GM18867 (cell line): ENCODE data around the gene MDM2.
"Not testable (repeated sequence)": the region's sequence is repeated elsewhere in the genome, so short reads cannot be mapped to it uniquely, and the experiment has no call there.

ENCODE experiments used
- ATAC-seq: cut with Tn5 transposase; IDR thresholded peaks from one replicate; pipeline ENCODE4 v1.9.1; 2021; ENCODE audit warnings: mild to moderate bottlenecking, moderate library complexity; ENCODE audit not compliant: unreplicated experiment

The MDM2 gene

DNA sequence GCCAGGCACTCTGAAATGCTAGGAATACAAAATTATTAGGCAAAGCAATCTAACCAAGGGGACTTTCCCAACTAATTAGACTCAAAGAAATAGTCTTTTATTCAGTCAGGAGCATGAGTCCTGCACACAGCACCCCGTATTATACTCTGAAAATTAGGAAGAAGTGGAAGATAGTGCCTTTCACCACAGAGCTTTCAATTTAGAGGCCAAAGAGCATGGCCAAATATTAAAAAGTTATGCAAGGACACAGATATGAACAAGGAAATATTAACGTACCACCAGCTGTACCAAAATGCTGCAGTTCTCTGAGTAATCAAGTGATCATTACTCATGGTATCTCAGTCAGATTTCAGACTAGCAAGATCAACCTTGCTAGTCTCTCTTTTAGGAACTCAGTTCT, 22.6 kb upstream of the MDM2 start:
- no peak for ATAC-seq

DNA sequence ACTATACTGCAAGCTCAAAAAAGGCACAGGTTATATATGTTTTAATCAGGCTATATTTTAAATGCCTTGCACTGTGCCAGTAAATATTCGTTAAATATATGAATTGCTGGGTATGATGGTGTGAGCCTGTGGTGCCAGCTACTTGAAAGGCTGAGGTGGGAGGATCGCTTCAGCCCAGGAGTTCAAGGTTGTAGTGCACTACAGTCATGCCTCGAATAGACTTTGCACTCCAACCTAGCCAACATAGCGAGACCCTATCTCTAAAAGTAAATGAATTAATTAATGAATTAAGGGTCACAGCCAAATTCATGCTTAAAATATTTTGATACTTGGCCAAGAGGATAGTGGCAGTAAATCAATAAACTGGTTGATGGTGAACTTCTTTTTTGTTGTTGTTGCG, 22.2 kb upstream of the MDM2 start:
- no peak for ATAC-seq

DNA sequence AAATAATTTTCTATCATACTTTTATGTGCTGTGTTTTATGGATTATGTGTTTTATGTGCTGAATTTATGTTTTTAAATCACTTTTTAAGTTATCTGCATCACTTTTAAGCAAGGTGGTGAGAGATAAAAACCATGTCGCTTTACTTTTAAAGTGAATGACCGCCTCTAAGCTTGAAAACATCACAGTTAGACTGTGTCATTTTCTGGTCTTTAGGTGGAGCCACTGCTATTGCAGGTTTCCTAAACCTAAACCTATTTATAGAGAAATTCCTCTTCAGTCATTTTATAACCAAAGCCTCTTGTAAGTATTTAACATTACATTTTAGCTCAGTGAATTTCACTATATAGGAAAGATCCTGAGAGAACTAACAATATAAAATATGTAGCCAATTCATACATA, 21.0 kb upstream of the MDM2 start:
- ATAC-seq: no peak

DNA sequence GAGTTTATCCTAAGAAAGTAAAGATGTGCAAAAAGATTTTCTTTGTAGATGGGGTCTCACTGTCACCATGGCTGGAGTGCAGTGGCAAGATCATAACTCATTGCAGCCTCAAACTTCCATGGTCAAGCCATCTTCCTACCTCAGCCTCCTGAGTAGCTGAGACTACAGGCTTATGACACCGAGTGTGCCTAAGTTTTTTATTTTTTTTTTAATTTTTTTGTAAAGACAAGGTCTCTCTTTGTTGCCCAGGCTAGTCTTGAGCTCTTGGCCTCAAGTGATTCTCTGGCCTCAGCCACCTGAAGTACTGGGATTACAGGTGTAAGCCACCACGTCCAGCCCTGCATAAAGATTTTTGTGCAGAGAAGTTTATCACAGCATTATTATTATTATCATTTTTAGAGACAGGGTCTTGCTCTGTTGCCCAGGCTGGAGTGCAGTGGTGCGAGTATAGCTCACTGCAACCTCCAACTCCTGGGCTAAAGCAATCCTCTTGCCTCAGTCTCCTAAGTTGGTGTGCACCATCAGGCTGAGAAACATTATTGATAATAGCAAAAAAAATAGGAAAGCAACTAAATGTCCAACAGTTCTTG, 19.3 kb upstream of the MDM2 start:
- no peak for ATAC-seq

DNA sequence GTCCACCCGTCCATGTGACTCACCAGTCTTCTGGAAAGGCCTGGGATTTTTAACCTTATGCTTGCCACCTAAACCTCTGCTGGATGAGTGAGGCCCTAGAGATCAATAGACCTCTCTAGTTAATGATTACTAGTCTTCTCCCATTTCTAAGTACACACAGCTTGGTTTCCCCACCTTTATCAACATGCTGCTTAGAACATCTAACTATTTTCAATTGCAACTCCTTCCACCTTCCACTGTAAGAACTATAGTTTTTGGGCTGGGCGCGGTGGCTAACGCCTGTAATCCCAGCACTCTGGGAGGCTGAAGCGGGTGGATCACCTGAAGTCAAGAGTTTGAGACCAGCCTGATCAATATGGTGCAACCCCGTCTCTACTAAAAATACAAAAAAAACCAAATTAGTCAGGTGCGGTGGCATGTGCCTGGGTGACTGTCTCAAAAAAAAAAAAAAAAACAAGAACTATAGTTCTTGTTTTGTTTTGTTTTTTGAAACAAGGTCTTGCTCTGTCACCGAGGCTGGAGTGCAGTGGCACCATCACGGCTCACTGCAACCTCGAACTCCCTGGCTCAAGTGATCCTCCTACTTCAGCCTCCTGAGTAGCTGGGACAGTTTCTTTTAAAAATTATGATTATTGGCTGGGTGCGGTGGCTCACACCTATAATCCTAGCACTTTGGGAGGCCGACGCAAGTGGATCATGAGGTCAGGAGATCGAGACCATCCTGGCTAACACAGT, 18.7 kb upstream of the MDM2 start:
- no peak for ATAC-seq

DNA sequence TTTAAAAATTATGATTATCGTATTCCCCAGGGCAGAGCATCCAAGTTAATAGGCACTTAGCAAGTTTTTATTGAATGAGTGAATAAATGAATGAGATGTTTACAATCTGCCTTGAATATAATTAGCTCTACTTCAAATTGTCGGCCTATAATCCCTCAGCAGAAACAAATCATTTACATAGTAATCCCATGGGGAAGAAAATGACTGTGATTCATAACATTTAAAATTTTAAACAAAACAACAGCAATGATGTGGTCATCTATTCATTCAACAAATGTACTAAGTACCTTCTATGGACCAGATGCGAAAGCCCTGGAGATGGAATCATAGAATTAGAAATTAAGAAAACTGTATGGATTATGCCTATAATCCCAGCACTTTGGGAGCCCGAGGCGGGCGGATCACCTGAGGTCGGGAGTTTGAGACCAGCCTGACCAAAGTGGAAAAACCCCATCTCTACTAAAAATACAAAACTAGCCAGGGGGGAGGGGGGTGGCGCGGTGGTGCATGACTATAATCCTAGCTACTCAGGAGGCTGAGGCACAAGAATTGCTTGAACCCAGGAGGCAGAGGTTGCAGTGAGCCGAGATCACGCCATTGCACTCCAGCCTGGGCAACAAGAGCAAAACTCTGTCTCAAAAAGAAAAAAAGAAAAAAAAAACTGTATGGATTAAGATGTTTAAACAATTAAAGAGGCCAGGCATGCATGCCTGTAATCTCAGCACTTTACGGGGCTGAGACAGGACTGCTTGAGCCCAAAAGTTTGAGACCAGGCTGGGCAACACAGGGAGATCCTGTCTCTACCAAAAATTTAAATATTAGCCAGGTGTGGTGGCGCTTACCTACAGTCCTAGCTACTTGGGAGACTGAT, 17.7 kb upstream of the MDM2 start:
- ATAC-seq: no peak

DNA sequence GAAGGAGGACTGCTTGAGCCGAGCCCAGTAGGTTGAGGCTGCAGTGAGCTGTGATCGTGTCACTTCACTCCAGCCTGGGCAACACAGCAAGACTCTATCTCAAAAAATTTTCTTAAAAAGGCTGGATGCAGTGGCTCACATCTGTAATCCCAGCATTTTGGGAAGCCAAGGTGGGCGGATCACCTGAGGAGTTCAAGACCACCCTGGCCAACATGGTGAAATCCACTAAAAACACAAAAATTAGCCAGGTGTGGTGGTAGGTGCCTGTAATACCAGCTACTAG, 17.1 kb upstream of the MDM2 start:
- ATAC-seq: no peak

DNA sequence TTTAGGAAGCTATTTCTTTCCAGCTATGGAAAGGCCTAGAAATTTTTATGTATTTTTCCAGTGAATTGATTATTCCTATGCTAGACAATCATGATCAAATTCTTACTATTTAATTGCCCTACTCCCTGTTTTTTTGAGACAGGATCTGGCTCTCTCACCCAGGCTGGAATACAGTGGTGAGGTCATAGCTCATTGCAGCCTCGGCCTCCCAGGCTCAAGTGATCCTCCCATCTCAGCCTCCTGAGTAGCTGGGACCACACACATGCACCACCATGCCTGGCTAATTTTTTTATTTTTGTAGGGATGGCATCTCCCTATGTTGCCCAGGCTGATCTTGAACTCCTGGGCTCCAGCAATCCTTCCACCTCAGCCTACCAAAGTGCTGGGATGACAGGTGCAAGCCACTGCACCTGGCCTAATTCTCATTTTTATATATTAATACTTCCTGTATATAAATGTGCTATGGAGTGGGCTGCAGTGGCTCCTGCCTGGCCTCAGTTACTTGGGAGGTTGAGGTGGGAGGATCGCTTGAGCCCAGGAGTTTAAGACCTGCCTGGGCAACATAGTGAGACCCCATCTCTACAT, 16.0 kb upstream of the MDM2 start:
- no peak for ATAC-seq

DNA sequence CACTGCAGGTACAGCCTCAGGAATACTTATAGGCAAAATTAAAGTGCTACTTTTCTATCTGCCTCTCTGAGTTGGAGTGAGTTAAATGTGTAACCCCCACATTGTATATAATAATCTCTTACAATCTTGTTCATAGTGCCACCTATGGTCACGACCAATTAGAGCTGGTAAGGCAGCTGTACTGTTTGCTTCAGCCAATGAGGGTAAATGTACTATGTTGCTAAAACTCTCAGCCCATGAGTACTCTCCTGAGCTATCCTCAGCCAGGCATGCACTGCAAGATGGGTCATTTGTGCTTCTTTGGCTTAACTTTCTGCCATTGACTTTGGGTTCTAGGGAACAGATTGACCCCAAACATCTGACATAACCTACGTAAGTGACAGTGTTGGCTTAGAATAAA, 15.0 kb upstream of the MDM2 start:
- peak; percentile 97 for ATAC-seq

DNA sequence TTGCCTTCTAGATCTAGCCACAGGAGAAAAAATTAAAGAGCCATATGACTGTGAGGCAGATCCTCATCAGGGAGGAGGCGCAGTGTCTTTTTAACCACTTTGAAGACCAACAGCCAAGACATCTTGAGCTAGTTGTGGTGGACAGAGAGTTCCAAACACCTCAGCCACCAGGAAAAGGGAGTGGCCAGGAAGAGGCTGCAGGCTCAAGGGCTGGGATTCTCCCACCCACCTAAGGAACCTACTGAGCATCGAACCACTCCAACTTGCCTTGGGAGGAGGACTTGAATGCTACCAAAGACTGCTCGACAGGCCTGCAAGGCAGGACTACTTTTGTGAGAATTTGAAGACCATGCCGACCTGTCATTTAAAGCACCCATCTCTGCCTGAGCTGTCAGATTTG, 14.5 kb upstream of the MDM2 start:
- no peak for ATAC-seq

DNA sequence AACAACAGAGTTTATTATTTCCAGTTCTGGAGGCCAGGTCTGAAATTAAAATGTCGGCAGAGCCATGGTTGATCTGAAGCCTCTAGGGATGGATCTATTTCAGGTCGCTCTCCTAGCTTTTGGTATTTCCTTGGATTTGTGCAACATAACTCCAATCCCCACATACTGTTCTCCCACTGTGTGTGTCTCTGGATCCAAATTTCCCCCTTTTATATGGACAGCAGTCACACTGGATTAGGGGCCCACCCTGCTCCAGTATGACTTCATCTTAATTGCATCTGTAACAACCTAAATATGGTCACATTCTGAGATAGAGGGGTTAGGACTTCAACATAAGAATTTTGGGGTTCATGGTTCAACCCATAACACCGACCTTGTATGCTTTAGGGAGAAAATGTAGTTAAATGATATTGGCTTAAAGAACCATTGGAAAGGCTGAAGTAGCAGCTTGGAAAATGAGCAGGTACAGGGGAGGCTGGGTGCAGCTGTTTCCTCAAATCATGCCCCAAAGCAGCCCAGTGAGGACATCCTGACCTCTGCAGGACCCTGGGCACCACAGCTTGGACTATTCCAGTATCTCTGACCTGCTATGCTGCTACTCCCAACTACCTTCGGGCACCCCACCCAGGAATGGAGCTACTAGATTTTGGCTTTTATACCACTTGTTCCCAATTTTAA, 13.9 kb upstream of the MDM2 start:
- ATAC-seq: no peak

DNA sequence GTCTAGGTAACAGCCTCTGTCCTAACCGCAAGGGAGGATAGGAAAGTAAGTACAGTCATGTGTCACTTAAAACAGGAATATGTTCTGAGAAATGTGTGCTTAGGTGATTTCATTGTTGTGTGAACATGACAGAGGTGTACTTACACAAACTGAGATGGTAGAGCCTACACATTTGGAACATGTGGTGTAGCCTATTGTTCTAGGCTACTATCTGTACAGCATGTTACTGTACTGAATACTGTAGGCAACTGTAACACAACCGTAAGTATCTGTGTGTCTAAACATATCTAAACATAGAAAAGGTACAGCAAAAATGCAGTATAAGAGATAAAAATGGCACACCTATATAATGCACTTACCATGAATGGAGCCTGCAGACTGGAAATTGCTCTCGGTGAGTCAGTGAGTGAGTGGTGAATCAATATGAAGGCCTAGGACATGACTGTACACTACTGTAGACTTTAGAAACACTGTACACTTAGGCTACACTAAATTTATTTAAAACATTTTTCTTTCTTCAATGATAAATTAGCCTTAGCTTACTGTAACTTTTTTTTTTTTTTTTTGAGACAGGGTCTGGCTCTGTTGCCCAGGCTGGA, 13.2 kb upstream of the MDM2 start:
- ATAC-seq: no peak

DNA sequence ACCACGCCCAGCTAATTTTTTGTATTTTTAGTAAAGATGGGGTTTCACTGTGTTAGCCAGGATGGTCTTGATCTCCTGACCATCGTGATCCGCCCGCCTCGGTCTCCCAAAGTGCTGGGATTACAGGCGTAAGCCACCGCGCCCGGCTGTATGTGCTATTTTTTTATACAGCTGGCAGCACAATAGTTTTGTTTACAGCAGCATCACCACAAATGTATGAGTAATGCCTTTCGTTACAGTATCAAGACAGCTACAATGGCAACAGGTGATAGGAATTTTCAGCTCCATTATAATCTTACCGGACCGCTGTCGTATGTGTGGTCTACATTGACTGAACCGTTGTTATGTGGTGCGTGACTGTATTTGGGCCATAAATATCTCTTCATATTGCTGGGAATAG, 11.6 kb upstream of the MDM2 start:
- no peak for ATAC-seq

DNA sequence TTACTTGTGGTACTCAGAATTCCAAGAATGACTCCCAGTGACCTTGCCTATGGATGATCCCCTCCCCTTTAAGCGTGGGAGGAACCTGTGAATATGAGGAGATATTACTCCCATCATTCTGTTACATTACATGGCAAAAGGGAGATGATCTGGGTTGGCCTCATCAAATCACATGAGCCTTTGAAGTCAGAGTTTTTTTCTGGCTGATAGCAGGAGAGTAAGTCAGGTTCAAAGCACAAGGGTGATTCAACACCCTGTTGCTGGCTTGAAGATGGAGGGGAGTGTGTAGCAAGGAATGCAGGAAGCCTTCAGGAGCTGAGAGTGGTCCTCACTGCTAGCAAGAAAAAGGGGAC, 9.1 kb upstream of the MDM2 start:
- ATAC-seq: no peak

DNA sequence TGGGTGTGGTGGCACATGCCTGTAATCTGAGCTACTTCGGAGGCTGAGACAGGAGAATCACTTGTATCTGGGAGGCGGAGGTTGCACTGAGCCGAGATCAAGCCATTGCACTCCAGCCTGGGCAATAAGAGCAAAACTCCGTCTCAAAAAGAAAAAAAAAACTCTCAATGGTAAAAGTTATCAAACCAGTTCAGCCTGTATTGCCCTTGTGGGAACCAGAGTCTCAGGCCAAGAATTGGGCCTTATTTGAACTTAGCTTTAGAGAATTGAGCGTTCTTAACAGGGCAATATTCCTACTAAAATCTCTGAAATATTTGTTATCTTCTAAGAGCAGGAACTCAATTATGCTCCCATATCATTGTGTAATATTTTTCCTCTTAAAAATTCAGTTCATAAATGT, 7.7 kb upstream of the MDM2 start:
- no peak for ATAC-seq

DNA sequence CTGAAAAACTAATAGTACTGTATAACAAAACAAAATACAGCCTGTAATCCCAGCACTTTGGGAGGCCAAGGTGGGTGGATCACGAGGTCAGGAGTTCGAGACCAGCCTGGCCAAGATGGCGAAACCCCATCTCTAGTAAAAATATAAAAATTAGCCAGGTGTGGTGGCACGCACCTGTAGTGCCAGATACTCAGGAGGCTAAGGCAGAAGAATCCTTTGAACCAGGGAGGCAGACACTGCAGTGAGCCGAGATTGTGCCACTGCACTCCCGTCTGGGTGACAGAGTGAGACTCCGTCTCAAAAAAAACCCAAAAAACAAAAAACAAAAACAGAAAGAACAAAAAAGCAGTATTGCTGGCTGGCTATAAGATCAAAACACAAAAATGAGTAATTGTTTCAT, 6.9 kb upstream of the MDM2 start:
- not testable (repeated sequence) for ATAC-seq

DNA sequence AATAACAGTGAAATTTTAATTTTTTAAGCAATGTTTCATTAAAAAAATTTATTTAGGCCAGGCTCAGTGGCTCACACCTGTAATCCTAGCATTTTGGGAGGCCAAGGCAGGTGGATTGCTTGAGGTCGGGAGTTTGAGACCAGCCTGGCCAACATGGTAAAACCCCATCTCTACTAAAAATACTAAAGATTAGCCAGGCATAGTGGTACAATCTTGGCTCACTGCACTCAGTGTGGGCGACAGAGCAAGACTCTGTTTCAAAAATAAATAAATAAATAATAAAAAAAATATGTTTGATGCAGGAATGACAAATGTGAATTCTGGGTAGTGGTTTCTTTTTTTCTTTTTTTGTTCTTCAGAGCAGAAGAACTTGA, 5.6 kb upstream of the MDM2 start:
- ATAC-seq: not testable (repeated sequence)

DNA sequence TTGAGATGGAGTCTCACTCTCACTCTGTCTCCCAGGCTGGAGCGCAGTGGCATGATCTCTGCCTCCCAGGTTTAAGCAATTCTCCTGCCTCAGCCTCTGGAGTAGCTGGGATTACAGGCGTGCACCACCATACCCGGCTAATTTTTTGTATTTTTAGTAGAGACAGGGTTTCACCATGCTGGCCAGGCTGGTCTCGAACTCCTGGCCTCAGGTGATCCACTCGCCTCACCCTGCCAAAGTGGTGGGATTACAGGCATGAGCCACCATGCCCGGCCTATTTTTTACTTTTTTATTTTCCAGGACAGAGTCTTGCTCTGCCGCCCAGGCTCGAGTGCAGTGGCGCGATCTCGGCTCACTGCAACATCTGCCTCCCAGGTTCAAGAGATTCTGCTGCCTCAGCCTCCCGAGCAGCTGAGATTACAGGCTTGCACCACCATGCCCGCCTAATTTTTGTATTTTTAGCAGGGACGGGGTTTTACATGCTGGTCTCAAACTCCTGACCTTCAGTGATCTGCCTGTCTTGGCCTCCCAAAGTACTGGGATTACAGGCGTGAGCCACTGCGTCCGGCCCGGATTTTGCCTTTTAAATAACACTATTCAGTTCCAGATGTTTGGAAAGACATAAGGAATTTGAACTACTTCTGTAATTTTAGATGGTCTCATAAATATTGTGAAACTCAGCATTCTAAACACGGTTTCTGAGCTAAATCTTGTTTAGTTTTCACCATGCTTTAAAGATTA, 4.9 kb upstream of the MDM2 start:
- ATAC-seq: not testable (repeated sequence)

DNA sequence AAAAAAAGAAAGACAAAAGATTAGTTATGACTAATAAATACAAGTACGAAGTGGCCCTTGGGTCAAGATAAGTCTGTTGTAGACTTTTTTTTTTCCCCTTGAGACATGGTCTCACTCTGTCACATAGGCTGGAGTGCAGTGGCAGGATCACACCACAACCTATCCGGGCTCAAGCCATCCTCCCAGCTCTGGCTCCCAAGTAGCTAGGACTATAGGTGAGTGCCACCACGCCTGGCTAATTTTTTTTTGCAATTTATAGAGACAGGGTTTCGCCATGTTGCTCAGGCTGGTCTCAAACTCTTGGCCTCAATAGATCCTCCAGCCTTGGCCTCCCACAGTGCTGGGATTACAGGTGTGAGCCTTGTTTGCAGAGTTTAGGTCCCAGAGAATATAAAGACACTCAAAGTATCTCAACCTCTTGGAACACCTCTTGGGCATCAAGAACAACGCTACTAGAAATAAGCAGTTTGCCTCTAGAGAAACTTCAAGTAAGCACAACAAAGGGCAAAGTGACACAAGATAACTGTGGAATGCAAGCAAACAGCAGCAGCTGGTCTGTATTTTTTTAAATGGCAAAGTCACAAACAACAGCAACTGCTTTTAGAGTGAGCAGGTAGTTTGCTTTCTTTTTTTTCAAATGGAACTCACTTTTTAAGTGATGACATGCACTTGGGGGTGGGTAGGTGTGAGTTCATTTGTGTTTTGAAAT, 3.9 kb upstream of the MDM2 start:
- ATAC-seq: no peak
